ENCODE results near the gene PTBP2. TPM values are rescaled to one million over a fixed set of nuclear protein-coding genes. Genes with fewer than 3 reads are reported as not detected.

Gene PTBP2
- total and polyA plus RNA-seq, 5 donors = 7.4 to 18.3 (median 13.4) TPM

- Histone ChIP-seq H3K4me1 (ENCODE audit: control insufficient read depth, insufficient read depth, low read length) (no peaks in the 10 kb centered on the region), H3K4me3 (ENCODE audit: low read length) (no peak overlapping the region), H3K9me3 (ENCODE audit: control insufficient read depth, low read length) (no peaks in the 10 kb centered on the region), H3K27ac (ENCODE audit: low read length) (no peak overlapping the region), H3K27me3 (ENCODE audit: control insufficient read depth, insufficient read depth) (no peaks in the 10 kb centered on the region)
- 87% methylated on average over 4 of the region's 4 CpGs for WGBS
- DNase-seq = no peak
- intact Hi-C loops (cut with DNase I) = no loop called here
- ATAC-seq = no peak
Observed at GRCh38 chr1:96710708-96711477, 10.7 kb upstream of the PTBP2 start.

DNA sequence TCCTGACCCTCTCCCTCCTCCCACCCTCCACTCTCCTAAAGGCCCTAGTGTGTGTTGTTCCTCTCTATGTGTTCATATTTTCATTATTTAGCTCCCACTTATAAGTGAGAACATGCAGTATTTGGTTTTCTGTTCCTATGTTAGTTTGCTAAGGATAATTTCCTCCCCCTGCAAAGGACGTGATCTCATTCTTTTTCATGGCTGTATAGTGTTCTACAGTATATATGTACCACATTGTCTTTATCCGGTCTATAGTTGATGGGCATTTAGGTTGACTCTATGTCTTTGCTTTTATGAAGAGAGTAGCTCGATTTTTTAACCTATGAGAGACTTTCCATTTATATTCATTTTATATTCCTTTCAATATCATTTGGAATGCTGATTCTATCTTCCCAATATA, 7.9 kb upstream of the PTBP2 start:
- H3K4me3 ChIP-seq (ENCODE audit: low read length) = no peak overlapping the region
- no peak for ATAC-seq
- 86% methylated on average over 3 of the region's 3 CpGs for WGBS
- DNase-seq = no peak
- H3K27ac ChIP-seq (ENCODE audit: low read length) = no peak overlapping the region
- no peaks in the 10 kb centered on the region for H3K4me1 ChIP-seq (ENCODE audit: control insufficient read depth, insufficient read depth, low read length)
- H3K27me3 ChIP-seq (ENCODE audit: control insufficient read depth, insufficient read depth) = no peaks in the 10 kb centered on the region
- no peaks in the 10 kb centered on the region for H3K9me3 ChIP-seq (ENCODE audit: control insufficient read depth, low read length)
- intact Hi-C loops (cut with DNase I) = no loop called here

GRCh38 chr1:96714881-96715280, 6.7 kb upstream of the PTBP2 start:
- Histone ChIP-seq H3K4me3 (ENCODE audit: low read length) (no peak overlapping the region), H3K9me3 (ENCODE audit: control insufficient read depth, low read length) (no peaks in the 10 kb centered on the region), H3K27me3 (ENCODE audit: control insufficient read depth, insufficient read depth) (no peaks in the 10 kb centered on the region), H3K27ac (ENCODE audit: low read length) (no peak overlapping the region), H3K4me1 (ENCODE audit: control insufficient read depth, insufficient read depth, low read length) (no peaks in the 10 kb centered on the region)
- WGBS = 63% methylated on average over 2 of the region's 2 CpGs
- ATAC-seq (no peak), DNase-seq (no peak)
- intact Hi-C loops (cut with DNase I) = no loop called here

DNA sequence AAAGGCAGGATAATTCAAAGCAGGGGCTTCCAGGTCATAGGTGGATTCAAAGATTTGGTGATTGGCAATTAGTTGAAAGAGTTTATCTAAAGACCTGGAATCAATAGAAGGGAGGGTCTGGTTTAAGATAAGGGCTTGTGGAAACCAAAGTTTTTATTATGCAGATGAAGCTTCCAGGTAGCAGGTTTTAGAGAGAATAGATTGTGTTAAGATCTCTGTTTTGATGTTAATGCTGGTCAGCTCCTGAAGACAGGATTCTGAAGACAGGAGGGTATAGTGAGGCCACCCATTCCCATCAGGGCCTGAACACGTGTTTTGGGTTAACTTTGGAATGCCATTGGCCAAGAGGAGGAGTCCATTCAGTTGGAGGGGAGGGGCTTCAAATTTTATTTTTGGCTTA, 6.1 kb upstream of the PTBP2 start:
- Histone ChIP-seq H3K27ac (ENCODE audit: low read length) (no peak overlapping the region), H3K4me3 (ENCODE audit: low read length) (no peak overlapping the region), H3K4me1 (ENCODE audit: control insufficient read depth, insufficient read depth, low read length) (no peaks in the 10 kb centered on the region), H3K9me3 (ENCODE audit: control insufficient read depth, low read length) (no peaks in the 10 kb centered on the region), H3K27me3 (ENCODE audit: control insufficient read depth, insufficient read depth) (no peaks in the 10 kb centered on the region)
- intact Hi-C loops (cut with DNase I) = no loop called here
- DNase-seq = no peak
- no peak for ATAC-seq
- 33% methylated on average over 1 of the region's 1 CpG for WGBS

DNA sequence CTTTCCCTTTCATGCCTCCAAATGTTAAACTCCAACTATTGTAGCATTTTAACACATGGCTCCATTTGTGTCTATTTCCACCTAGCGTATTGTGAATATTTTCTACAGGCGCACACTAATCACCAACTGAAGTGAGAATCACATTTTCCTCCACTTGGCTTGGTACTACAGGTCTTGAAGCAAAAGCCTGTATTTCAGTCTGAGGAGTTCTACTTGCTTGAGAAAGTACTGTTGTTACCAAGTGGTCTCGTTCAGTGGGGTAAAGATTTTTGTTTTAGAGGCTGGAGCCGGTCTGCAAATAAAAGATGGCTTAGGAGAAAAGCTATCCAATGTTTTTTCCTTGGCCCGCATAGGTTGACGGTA, 550 bp upstream of the PTBP2 start:
- H3K4me1 ChIP-seq (ENCODE audit: control insufficient read depth, insufficient read depth, low read length) = no peaks in the 10 kb centered on the region
- H3K27ac ChIP-seq (ENCODE audit: low read length) = peak overlapping the region; percentile 64
- 19% methylated on average over 6 of the region's 6 CpGs for WGBS
- peak overlapping the region; percentile 92 for H3K4me3 ChIP-seq (ENCODE audit: low read length)
- H3K27me3 ChIP-seq (ENCODE audit: control insufficient read depth, insufficient read depth) = no peaks in the 10 kb centered on the region
- ATAC-seq (no peak), DNase-seq (no peak)
- H3K9me3 ChIP-seq (ENCODE audit: control insufficient read depth, low read length) = no peaks in the 10 kb centered on the region
- intact Hi-C loops (cut with DNase I) = no loop called here

DNA sequence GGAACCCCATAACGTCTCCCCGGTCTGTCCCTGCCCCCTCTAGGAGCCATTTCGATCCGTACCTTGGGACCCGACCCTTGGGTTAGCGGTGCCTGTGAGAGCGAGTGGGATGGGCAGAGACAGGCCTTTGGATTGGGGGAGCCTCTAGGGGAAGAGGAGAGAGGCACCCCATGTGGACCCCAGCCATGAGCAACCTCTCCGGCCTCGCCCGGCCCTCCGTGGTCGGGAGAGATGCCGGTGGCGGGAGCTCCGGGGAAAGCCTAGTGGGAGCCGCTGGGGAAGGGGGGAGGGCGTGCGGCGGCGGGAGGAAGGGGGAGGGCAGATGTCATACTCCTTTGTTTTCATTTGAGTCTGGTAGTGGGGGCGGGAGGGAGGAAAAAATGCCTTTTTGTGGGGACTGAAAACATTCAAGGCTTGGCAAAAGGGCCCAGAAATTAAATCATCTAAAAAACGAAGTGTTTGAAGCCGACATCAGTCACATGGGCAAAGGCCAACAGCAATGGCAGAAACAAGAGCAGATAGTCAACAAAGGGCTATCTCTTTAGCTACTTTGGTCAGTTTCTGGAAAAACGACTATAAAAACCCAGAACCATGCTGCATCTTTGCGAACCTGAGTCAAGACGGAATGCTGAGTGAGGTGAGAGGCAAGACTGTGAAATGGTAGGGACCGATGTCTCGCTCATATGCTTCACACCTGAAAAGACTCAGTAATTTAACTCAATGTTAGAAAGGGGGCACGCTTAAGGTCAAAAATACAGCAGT, 758 bp downstream of the PTBP2 start:
- H3K4me1 ChIP-seq (ENCODE audit: control insufficient read depth, insufficient read depth, low read length) = no peaks in the 10 kb centered on the region
- ATAC-seq (peak; percentile 84 to 90), DNase-seq (peak; percentile 53 to 84 (median 80))
- H3K27me3 ChIP-seq (ENCODE audit: control insufficient read depth, insufficient read depth) = no peaks in the 10 kb centered on the region
- peak overlapping the region; percentile 73 for H3K27ac ChIP-seq (ENCODE audit: low read length)
- WGBS = under 1% methylated on average over 29 of the region's 29 CpGs
- peak overlapping the region; percentile 92 for H3K4me3 ChIP-seq (ENCODE audit: low read length)
- H3K9me3 ChIP-seq (ENCODE audit: control insufficient read depth, low read length) = no peaks in the 10 kb centered on the region
- intact Hi-C loops (cut with DNase I) = no loop called here

GRCh38 chr1:96722958-96723357, 1.4 kb downstream of the PTBP2 start:
- H3K27ac ChIP-seq (ENCODE audit: low read length) = no peak overlapping the region
- intact Hi-C loops (cut with DNase I) = no loop called here

GRCh38 chr1:96723377-96723776, 1.8 kb downstream of the PTBP2 start:
- Histone ChIP-seq H3K27me3 (ENCODE audit: control insufficient read depth, insufficient read depth) (no peaks in the 10 kb centered on the region), H3K4me3 (ENCODE audit: low read length) (peak overlapping the region; percentile 92), H3K9me3 (ENCODE audit: control insufficient read depth, low read length) (no peaks in the 10 kb centered on the region), H3K4me1 (ENCODE audit: control insufficient read depth, insufficient read depth, low read length) (no peaks in the 10 kb centered on the region), H3K27ac (ENCODE audit: low read length) (no peak overlapping the region)
- 42% methylated on average over 4 of the region's 4 CpGs for WGBS
- intact Hi-C loops (cut with DNase I) = no loop called here
- ATAC-seq (no peak), DNase-seq (no peak)

More at GRCh38 chr1:96722958-96723357, 1.4 kb downstream of the PTBP2 start:
- no peaks in the 10 kb centered on the region for H3K9me3 ChIP-seq (ENCODE audit: control insufficient read depth, low read length)
- 24% methylated on average over 3 of the region's 3 CpGs for WGBS
- DNase-seq = no peak
- no peaks in the 10 kb centered on the region for H3K4me1 ChIP-seq (ENCODE audit: control insufficient read depth, insufficient read depth, low read length)
- no peaks in the 10 kb centered on the region for H3K27me3 ChIP-seq (ENCODE audit: control insufficient read depth, insufficient read depth)
- no peak for ATAC-seq
- peak overlapping the region; percentile 92 for H3K4me3 ChIP-seq (ENCODE audit: low read length)

GRCh38 chr1:96723936-96724335, 2.4 kb downstream of the PTBP2 start:
- intact Hi-C loops (cut with DNase I) = no loop called here
- H3K27me3 ChIP-seq (ENCODE audit: control insufficient read depth, insufficient read depth) = no peaks in the 10 kb centered on the region
- no peak overlapping the region for H3K4me3 ChIP-seq (ENCODE audit: low read length)
- no peak for DNase-seq
- no peak for ATAC-seq
- WGBS = 72% methylated on average over 3 of the region's 3 CpGs
- H3K4me1 ChIP-seq (ENCODE audit: control insufficient read depth, insufficient read depth, low read length) = no peaks in the 10 kb centered on the region
- no peak overlapping the region for H3K27ac ChIP-seq (ENCODE audit: low read length)
- no peaks in the 10 kb centered on the region for H3K9me3 ChIP-seq (ENCODE audit: control insufficient read depth, low read length)

DNA sequence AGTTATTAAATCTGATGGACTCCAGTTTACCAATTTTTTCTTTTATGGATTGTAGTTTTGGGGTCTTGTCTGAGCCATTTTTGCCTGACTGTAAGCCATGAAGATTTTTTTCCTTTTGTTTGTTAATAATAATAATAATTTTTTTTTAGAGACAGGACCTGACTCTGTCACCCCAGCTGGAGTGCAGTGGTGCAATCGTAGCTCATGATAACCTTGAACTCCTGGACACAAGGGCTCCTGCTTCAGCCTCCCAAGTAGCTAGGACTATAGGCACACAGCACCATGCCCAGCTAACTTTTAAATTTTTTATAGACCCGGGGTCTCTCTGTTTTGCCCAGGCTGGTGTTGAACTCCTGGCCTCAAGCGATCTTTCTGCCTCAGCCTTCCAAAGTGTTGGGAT, 6.3 kb downstream of the PTBP2 start:
- intact Hi-C loops (cut with DNase I) = no loop called here
- 84% methylated on average over 3 of the region's 3 CpGs for WGBS
- H3K9me3 ChIP-seq (ENCODE audit: control insufficient read depth, low read length) = no peaks in the 10 kb centered on the region
- DNase-seq (no peak), ATAC-seq (no peak)
- H3K27me3 ChIP-seq (ENCODE audit: control insufficient read depth, insufficient read depth) = no peaks in the 10 kb centered on the region
- H3K4me3 ChIP-seq (ENCODE audit: low read length) = no peak overlapping the region
- no peak overlapping the region for H3K27ac ChIP-seq (ENCODE audit: low read length)
- peaks cover 2% of the 10 kb centered on the region for H3K4me1 ChIP-seq (ENCODE audit: control insufficient read depth, insufficient read depth, low read length)

DNA sequence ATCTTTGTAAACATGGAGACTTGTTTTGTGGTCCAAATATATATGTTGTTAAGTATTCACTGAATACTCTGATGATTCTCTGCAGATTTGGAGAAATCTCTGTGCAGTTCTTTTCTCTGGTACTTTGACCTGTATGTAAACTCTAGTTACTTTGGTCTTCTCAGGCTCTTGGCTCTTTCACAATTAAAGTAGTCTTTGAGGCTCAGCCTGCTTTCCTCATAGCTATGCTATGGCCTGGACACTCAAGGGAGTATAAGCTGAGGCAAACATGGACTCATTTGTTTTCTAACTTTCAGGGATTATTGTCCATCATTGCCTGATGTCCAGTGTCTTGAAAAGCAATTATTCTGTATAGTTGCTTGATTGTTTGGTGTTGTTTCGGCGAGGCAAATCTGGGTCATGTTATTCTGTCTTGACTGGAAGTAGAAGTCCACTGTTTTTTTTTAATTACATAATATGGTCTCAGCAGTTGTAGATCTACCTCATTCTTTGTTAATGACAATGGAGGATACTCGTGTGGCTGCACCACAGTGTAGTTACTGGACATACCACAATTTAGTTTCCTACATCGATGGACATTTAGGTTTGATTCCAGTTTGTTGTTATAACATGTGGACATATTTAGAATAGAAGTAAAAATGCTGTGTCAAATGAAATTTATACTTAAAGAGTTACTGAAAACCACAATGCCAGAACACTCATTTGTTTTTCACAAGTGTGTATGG, 9.2 kb downstream of the PTBP2 start:
- intact Hi-C loops (cut with DNase I) = no loop called here
- Histone ChIP-seq H3K4me1 (ENCODE audit: control insufficient read depth, insufficient read depth, low read length) (peaks cover 2% of the 10 kb centered on the region), H3K27me3 (ENCODE audit: control insufficient read depth, insufficient read depth) (no peaks in the 10 kb centered on the region), H3K9me3 (ENCODE audit: control insufficient read depth, low read length) (no peaks in the 10 kb centered on the region), H3K27ac (ENCODE audit: low read length) (no peak overlapping the region), H3K4me3 (ENCODE audit: low read length) (no peak overlapping the region)
- 62% methylated on average over 4 of the region's 4 CpGs for WGBS
- no peak for DNase-seq
- ATAC-seq = no peak

All from right cardiac atrium (tissue), 5 donors.